HFFc6 (cell line): ENCODE measurements around the gene PTGDR. TPM values are rescaled to one million over a fixed set of nuclear protein-coding genes. Genes with fewer than 3 reads are reported as not detected.
A peak's percentile ranks its signal among the peaks of the same experiment; 100 is the strongest.

ENCODE experiments used
- DNase-seq: peaks from one replicate; pipeline ENCODE4 v3.0.0-alpha.2; 2018
- H3K27ac Mint-ChIP-seq: 2 replicates; pipeline ENCODE4 v1.8.0; 2020; ENCODE audit warnings: mild to moderate bottlenecking, mixed read lengths
- H3K27me3 Mint-ChIP-seq: 2 replicates; pipeline ENCODE4 v1.8.0; 2021; ENCODE audit warnings: mild to moderate bottlenecking, moderate library complexity, mixed read lengths; ENCODE audit not compliant: insufficient read depth
- H3K36me3 Mint-ChIP-seq: 2 replicates; pipeline ENCODE4 v1.8.0; 2021; ENCODE audit warnings: low read depth, mixed read lengths
- H3K4me1 Mint-ChIP-seq: 2 replicates; pipeline ENCODE4 v1.8.0; 2020; ENCODE audit warnings: low read depth, mixed read lengths
- H3K4me3 Mint-ChIP-seq: 2 replicates; pipeline ENCODE4 v1.8.0; 2020; ENCODE audit warnings: mild to moderate bottlenecking, moderate library complexity, mixed read lengths
- H3K9me3 Mint-ChIP-seq: 2 replicates; pipeline ENCODE4 v1.8.0; 2020; ENCODE audit warnings: mild to moderate bottlenecking, mixed read lengths
- total RNA-seq, 6 experiments: library from RNA; stranded (reverse); fragmentation: NEBNext Ultra II Directional; extraction: Animal tissue kit (Norgen Biotek cat#: 25700); gene quantifications; 2 replicates in 1 of 6; 3 replicates in 5 of 6; pipeline ENCODE4 v1.2.3, GENCODE V29; 2021
- TF ChIP-seq, protein P1 (sequence below): fragments of 200-600 bp; sonication (generic); IDR thresholded peaks from 2 replicates; pipeline ENCODE4 v1.5.0; 2021; ENCODE audit warnings: antibody characterized with exemption, mild to moderate bottlenecking

The PTGDR gene
- total RNA-seq, 6 experiments from 2014 or later: not detected

DNA sequence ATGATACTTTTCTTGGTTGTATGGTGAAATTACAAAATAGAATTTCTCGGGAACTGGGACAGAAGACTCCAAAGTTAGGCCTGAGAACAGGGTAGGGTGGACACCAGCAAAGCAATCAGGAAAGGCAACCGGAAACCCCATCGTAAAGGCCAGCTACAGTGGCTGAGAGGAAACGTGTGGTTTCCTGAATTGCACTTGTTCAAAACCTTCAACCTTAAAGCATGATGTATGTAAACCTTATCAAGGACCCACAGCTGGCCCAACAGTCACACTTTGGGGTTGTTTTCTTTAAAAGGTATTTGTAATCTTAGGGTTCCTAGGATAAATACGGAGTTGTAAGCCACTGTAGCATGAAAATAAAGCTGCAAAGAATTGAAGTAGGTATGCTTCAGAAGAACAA is 2.2 kb upstream of the PTGDR start:
- H3K27ac Mint-ChIP-seq: no peak overlapping the region
- peaks cover 26% of the 10 kb centered on the region for H3K4me1 Mint-ChIP-seq
- TF ChIP-seq, protein P1, sequence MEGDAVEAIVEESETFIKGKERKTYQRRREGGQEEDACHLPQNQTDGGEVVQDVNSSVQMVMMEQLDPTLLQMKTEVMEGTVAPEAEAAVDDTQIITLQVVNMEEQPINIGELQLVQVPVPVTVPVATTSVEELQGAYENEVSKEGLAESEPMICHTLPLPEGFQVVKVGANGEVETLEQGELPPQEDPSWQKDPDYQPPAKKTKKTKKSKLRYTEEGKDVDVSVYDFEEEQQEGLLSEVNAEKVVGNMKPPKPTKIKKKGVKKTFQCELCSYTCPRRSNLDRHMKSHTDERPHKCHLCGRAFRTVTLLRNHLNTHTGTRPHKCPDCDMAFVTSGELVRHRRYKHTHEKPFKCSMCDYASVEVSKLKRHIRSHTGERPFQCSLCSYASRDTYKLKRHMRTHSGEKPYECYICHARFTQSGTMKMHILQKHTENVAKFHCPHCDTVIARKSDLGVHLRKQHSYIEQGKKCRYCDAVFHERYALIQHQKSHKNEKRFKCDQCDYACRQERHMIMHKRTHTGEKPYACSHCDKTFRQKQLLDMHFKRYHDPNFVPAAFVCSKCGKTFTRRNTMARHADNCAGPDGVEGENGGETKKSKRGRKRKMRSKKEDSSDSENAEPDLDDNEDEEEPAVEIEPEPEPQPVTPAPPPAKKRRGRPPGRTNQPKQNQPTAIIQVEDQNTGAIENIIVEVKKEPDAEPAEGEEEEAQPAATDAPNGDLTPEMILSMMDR: no peak
- DNase-seq: no peak
- H3K27me3 Mint-ChIP-seq: peaks cover 48% of the 10 kb centered on the region
- H3K9me3 Mint-ChIP-seq: no peaks in the 10 kb centered on the region; the same call in 1 of the 2 replicates
- H3K4me3 Mint-ChIP-seq: no peak overlapping the region
- H3K36me3 Mint-ChIP-seq: no peaks in the 10 kb centered on the region

DNA sequence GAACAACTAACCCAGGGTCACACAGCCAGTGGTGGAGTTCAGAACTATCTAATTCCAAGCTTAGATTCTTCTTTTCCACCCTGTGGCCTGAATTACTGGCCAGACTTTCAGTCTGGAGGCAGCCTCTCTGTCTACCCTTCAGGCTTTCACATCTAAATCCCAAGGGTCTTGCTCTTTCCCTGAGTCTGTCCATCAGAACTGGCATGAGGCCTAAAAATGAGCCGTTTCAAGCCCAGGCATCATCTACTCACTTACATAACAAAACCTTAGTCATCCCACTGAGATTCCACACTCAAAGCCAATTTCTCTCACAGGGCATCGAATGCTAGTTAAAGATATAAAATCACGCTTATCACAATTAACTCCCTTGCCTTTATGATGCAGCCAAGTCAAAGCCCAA is 1.3 kb upstream of the PTGDR start:
- Mint-ChIP-seq H3K27me3 (peaks cover 52% of the 10 kb centered on the region), H3K4me1 (peaks cover 26% of the 10 kb centered on the region), H3K27ac (no peak overlapping the region), H3K9me3 (no peaks in the 10 kb centered on the region; the same call in 1 of the 2 replicates), H3K4me3 (no peak overlapping the region), H3K36me3 (no peaks in the 10 kb centered on the region)
- TF ChIP-seq, protein P1: no peak
- no peak for DNase-seq

DNA sequence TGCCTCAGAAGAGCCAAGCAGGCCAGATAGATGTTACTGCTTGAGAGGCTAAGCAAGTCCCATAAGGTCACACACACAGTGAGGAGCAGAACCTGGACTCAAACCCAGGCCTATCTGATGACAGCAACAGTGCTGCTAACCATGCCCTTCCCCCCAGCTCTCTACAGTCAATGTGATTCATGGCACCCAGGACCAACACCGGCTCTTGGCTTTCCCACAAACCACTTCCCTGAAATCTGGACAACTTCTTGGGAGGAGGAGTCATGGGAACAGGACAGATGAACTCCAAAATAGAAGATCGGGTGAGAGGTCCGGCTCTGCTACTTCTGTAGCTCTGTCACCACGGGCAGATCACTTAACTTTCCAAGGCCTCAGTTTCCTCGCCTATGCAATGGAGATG is 716 bp upstream of the PTGDR start:
- Mint-ChIP-seq H3K36me3 (no peaks in the 10 kb centered on the region), H3K4me3 (no peak overlapping the region), H3K4me1 (peaks cover 26% of the 10 kb centered on the region), H3K27me3 (peaks cover 53% of the 10 kb centered on the region), H3K27ac (no peak overlapping the region), H3K9me3 (no peaks in the 10 kb centered on the region; the same call in 1 of the 2 replicates)
- DNase-seq: no peak
- TF ChIP-seq, protein P1: no peak

DNA sequence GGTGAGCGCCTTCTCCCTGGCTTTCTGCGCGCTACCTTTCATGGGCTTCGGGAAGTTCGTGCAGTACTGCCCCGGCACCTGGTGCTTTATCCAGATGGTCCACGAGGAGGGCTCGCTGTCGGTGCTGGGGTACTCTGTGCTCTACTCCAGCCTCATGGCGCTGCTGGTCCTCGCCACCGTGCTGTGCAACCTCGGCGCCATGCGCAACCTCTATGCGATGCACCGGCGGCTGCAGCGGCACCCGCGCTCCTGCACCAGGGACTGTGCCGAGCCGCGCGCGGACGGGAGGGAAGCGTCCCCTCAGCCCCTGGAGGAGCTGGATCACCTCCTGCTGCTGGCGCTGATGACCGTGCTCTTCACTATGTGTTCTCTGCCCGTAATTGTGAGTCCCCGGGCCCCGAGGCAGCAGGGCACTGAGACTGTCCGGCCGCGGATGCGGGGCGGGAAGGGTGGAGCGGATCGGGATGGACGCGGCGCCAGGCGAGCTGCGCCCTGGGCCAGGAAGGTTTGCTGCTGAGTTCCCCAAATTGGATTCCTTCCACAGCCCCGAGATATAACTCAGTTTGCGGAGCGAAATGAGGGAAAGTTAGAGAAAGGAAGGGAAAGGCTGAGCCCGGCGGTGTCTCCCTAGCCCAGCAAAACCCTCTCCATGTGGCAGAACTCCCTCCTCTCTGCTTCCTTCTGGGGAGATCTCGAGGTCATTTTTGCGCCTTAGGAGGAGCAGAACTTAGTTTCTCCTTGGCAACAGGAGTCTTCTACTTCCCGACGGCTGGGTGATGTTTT is 972 bp downstream of the PTGDR start:
- Mint-ChIP-seq H3K9me3 (no peaks in the 10 kb centered on the region; the same call in 1 of the 2 replicates), H3K27ac (no peak overlapping the region), H3K4me1 (peaks cover 26% of the 10 kb centered on the region), H3K36me3 (no peaks in the 10 kb centered on the region), H3K4me3 (peak overlapping the region; percentile 45), H3K27me3 (peaks cover 50% of the 10 kb centered on the region)
- TF ChIP-seq, protein P1: no peak
- no peak for DNase-seq

DNA sequence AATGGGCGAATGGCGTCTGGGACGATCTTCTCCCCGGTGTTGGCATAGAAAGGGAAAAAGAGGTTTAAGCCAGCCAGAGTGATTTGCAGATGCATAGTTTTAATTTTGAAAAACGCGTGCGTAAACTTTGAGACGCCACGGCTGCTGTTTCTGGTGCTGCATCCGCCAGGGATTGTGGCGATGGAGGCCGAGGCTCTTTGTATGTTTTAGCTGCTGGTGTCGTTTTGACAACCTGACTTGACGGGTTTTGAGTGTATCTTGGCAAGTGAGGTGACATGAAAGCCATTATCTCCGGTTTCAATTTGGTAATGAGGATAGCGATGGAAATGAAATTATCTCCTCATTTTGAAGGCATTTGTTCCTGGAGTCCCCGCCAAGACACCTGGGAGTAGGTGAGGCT is 1.6 kb downstream of the PTGDR start:
- Mint-ChIP-seq H3K27me3 (peaks cover 52% of the 10 kb centered on the region), H3K4me3 (peak overlapping the region; percentile 45; the same call in 1 of the 2 replicates), H3K27ac (no peak overlapping the region), H3K9me3 (no peaks in the 10 kb centered on the region; the same call in 1 of the 2 replicates), H3K4me1 (peaks cover 26% of the 10 kb centered on the region), H3K36me3 (no peaks in the 10 kb centered on the region)
- TF ChIP-seq, protein P1: no peak
- DNase-seq: no peak
